Fibroblast of mammary gland (primary cell): Measurements from ENCODE around the gene FIG4.
"Not testable (repeated sequence)": the region's sequence is repeated elsewhere in the genome, so short reads cannot be mapped to it uniquely, and the experiment has no call there.

Experiments
- DNase-seq: peaks from one replicate; pipeline ENCODE4 v3.0.0-alpha.2; 2010; ENCODE audit warnings: low read depth
- H3K4me3 ChIP-seq: 2 replicates; pipeline ENCODE4 v1.5.1; 2011; ENCODE audit warnings: low read depth, mild to moderate bottlenecking, low read length, moderate library complexity; ENCODE audit not compliant: control insufficient read depth
- CTCF ChIP-seq: conservative IDR thresholded peaks from 2 replicates; pipeline ENCODE4 v1.5.1; 2011; ENCODE audit warnings: low read depth, low read length, inconsistent platforms; ENCODE audit not compliant: control insufficient read depth, insufficient read depth

The FIG4 gene

DNA sequence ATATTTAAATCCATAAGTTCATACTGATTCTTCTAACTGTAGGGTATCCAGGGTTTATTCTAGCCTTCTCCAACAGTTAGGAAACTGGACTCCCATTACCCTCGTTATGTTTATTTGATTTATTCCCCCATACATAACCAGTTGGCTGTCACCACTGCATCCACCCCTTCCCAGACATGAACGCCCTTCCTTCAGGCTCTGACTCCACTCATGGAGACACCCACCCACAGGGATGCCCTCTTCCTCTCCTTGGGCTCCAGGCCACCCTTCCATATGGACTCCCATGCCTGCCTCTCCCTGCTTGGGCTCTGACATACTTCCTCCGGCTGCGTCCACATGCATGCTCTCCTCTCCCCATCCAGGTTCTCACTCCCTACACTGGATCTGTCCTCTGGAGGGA, 124.0 kb downstream of the FIG4 start:
- H3K4me3 ChIP-seq = no peak overlapping the region
- no peak for DNase-seq
- TF ChIP-seq CTCF = no peak

DNA sequence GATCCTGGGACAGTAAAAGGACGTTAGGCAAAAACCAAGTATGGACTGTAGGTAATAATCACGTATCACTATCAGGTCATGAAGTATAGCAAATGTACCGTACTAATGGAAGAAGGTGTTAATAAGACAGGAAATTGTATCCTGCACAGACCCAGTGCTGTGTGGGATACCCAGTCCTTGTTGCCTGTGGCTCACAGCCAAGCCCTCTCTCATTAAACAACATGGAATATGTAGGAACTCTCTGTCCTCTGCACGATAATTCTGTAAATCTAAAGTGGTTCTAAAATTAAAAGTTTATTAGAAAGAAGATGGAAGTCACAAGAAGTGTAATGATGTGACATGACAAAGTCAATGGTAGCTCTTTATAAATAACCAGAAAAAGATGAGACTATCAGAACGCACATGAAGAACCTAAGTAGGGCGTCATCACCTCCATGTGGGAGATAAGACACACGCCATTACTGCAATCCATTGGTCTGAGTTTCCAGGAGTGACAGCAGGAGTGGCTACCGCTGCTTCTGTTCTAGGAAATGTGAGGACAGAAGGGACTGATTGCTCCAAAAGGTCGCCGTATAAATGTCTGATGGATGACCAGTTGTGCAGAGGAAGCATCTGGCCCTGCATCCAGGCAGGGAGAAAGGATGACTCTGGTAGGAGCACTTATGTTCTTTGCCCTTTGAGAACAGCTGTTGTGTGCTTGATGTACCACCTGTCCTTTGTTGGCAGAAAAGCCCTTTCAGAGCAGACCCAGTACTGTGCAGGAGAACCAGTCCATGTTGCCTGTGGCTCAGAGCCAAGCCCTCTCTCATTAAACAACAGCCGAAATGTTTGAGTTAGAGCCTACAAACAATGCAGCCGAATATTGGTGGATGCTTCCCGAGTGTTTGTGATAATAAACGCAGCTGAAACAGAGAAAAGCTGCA, 125.6 kb downstream of the FIG4 start:
- no peak for TF ChIP-seq CTCF
- no peak overlapping the region for H3K4me3 ChIP-seq
- DNase-seq = no peak

GRCh38 chr6:109820706-109821350, 129.7 kb downstream of the FIG4 start:
- DNase-seq = no peak
- no peak overlapping the region for H3K4me3 ChIP-seq
- no peak for TF ChIP-seq CTCF

DNA sequence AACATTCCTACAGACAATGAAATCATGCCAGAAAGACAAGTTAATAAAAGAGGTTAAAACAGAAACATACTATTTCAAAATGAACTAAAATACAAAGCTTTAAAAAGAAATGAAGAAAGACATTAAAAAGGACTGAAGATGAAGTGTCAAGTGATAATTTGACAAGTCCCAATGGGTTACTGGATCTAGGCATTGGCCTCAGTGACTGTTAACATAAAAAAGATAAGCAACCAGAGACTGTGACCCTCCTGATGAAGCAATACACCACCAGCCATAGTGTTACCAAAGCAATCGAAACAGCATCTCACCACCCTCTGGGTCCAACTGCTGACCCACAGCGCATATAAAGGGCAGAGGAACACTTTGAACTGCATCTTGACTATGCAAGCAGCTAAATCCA, 130.3 kb downstream of the FIG4 start:
- no peak overlapping the region for H3K4me3 ChIP-seq
- no peak for TF ChIP-seq CTCF
- DNase-seq = no peak

DNA sequence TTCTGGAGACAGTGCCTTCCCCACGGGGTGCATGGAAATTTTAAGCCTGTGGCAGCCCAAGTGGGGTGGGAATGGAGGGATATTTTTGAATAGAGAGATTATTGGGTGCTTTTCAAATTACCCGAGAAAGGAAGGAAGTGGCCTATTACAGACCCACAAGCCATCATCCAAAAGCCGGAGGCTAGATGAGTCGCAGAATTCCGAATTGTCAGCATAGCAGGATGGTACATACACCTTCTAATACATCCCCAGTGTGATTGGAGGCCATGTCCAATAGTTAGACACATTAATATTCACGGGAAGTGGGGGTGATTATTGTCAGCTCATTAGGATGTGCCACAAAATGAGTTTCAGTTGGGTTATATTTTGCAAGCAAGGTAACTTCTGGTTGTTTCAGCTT, 133.0 kb downstream of the FIG4 start:
- DNase-seq = no peak
- TF ChIP-seq CTCF = no peak
- no peak overlapping the region for H3K4me3 ChIP-seq

DNA sequence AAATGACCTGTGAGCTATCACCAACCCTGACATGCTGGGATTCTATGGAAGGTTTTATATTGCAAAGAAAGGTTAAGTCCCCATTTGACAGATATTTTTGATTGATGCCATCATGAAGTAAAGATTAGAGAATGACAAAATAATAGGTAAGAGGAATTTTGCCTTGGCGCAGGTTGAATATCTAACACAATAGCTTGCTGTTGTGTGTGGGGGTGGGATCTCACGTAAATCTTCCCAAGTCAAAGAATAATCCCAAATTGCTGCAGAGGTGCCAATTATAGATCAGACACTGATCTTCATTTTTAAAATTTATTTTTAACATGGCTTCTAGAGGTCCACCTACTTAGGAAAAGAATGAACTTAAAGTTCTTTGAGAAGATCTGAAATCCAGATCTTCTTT, 135.5 kb downstream of the FIG4 start:
- no peak for DNase-seq
- no peak for TF ChIP-seq CTCF
- H3K4me3 ChIP-seq = no peak overlapping the region

- DNase-seq = not testable (repeated sequence)
Observed at GRCh38 chr6:109831352-109831751, 140.3 kb downstream of the FIG4 start.

More at GRCh38 chr6:109831352-109831751, 140.3 kb downstream of the FIG4 start:
- not testable (repeated sequence) for H3K4me3 ChIP-seq
